OCI-LY7 (cell line): ENCODE data around the gene ADPRH. TPM values are rescaled to one million over a fixed set of nuclear protein-coding genes. Genes with fewer than 3 reads are reported as not detected.

Experiments
- BruUV-seq: library from RNA; stranded (reverse); fragments of 400-500 nt; replicated peaks from 2 replicates; lab custom pipeline; 2021; lab: Mats Ljungman, UMichigan
- CTCF ChIA-PET: fragments of 300-600 bp; sonication (Branson Sonifier 250); formaldehyde crosslinking; loops from one replicate; lab custom pipeline; 2022; ENCODE audit warnings: antibody characterized with exemption; ENCODE audit not compliant: unreplicated experiment; lab: Charles Lee
- POLR2A ChIA-PET: fragments of 300-600 bp; sonication (Branson Sonifier 250); formaldehyde crosslinking; loops from one replicate; lab custom pipeline; 2022; ENCODE audit warnings: antibody characterized with exemption; lab: Charles Lee
- DNase-seq: peaks from one replicate; pipeline ENCODE4 v3.0.0-alpha.2; 2015; ENCODE audit warnings: low spot score
- H2AFZ ChIP-seq: fragments of 200-600 bp; sonication (generic), shearing (Covaris generic); 2 replicates; pipeline ENCODE4 v1.6.1; 2014; ENCODE audit warnings: mild to moderate bottlenecking, antibody characterized with exemption, low read length, moderate library complexity
- H3K27ac ChIP-seq: fragments of 200-600 bp; sonication (generic); 2 replicates; pipeline ENCODE4 v1.5.1; 2014; ENCODE audit warnings: mixed run types, low read depth, mild to moderate bottlenecking, moderate library complexity, low read length, inconsistent platforms; ENCODE audit not compliant: poor library complexity, severe bottlenecking
- H3K36me3 ChIP-seq: fragments of 200-600 bp; sonication (generic); 2 replicates; pipeline ENCODE4 v1.6.1; 2014; ENCODE audit warnings: mild to moderate bottlenecking, antibody characterized with exemption, low read length, moderate library complexity, mixed read lengths; ENCODE audit not compliant: insufficient read depth
- H3K4me1 ChIP-seq: fragments of 200-600 bp; sonication (generic); 2 replicates; pipeline ENCODE4 v1.5.1; 2014; ENCODE audit warnings: mild to moderate bottlenecking, low read length; ENCODE audit not compliant: insufficient read depth, poor library complexity, severe bottlenecking
- H3K4me2 ChIP-seq: fragments of 200-600 bp; sonication (generic); 2 replicates; pipeline ENCODE4 v1.6.1; 2014; ENCODE audit warnings: mild to moderate bottlenecking, low read length
- H3K4me3 ChIP-seq: fragments of 200-600 bp; sonication (generic); 2 replicates; pipeline ENCODE4 v1.5.1; 2014; ENCODE audit warnings: mild to moderate bottlenecking, low read depth, low read length; ENCODE audit not compliant: poor library complexity, severe bottlenecking
- H3K79me2 ChIP-seq: fragments of 200-600 bp; sonication (generic); 2 replicates; pipeline ENCODE4 v1.6.1; 2016; ENCODE audit warnings: low read depth, mild to moderate bottlenecking, low read length, moderate library complexity, mixed read lengths; ENCODE audit not compliant: insufficient read depth
- H3K9me2 ChIP-seq: fragments of 200-600 bp; sonication (generic); 2 replicates; pipeline ENCODE4 v1.6.1; 2016; ENCODE audit warnings: mild to moderate bottlenecking, low read length, mixed read lengths; ENCODE audit not compliant: insufficient read depth
- H3K9me3 ChIP-seq: fragments of 200-600 bp; sonication (generic); 2 replicates; pipeline ENCODE4 v1.6.1; 2014; ENCODE audit warnings: mild to moderate bottlenecking, mixed run types, low read length, mixed read lengths
- H4K20me1 ChIP-seq: fragments of 200-600 bp; sonication (generic); 2 replicates; pipeline ENCODE4 v1.6.1; 2014; ENCODE audit warnings: mild to moderate bottlenecking, antibody characterized with exemption, low read length, moderate library complexity, mixed read lengths; ENCODE audit not compliant: insufficient read depth
- CTCF ChIP-seq: fragments of 200-600 bp; sonication (generic); conservative IDR thresholded peaks from 2 replicates; pipeline ENCODE4 v1.5.1; 2014; ENCODE audit warnings: mild to moderate bottlenecking, antibody characterized with exemption, low read length, moderate library complexity, mixed read lengths
- EZH2phosphoT487 ChIP-seq: fragments of 200-600 bp; sonication (generic); IDR thresholded peaks from 2 replicates; pipeline ENCODE4 v1.6.1; 2018; ENCODE audit warnings: low read depth, borderline replicate concordance, mild to moderate bottlenecking, mixed run types, antibody characterized with exemption, low read length, moderate library complexity, mixed read lengths
- intact Hi-C: fragments of 100-400 bp; cut with micrococcal nuclease; formaldehyde crosslinking; loops from one replicate; pipeline ENCODE4 v1.10.0; 2022; ENCODE audit not compliant: unreplicated experiment
- total RNA-seq, 2 experiments: library from RNA; depleted of rRNA in 1 of 2; stranded (reverse); fragments of >200 nt in 1 of 2; shearing (Covaris generic) in 1 of 2; gene quantifications; 2 replicates each; pipeline ENCODE4 v1.2.3, GENCODE V29; 2014 to 2022

The ADPRH gene
- total RNA-seq, 2 experiments from 2014 or later = not detected

- H3K79me2 ChIP-seq = no peaks in the 10 kb centered on the region
- TF ChIP-seq CTCF (no peak), EZH2phosphoT487 (no peak)
- H2AFZ ChIP-seq = no peak overlapping the region
- DNase-seq = no peak
- no peaks in the 10 kb centered on the region for H3K9me3 ChIP-seq
- H3K27ac ChIP-seq = no peak overlapping the region
- POLR2A ChIA-PET = interaction anchor here (0.6 to 1.2 kb wide), 2 partner anchors 33 to 1905 kb away, joined by 3 read pairs; no protein-coding TSS in a partner anchor
- no peaks in the 10 kb centered on the region for H3K4me1 ChIP-seq
- CTCF ChIA-PET = no interaction called here
- BruUV-seq = no TSS peak
- intact Hi-C loops = no loop called here
- H3K36me3 ChIP-seq = no peaks in the 10 kb centered on the region
- no peak overlapping the region for H3K4me3 ChIP-seq
- no peaks in the 10 kb centered on the region for H4K20me1 ChIP-seq
- no peak overlapping the region for H3K4me2 ChIP-seq
- no peaks in the 10 kb centered on the region for H3K9me2 ChIP-seq
Measured at GRCh38 chr3:119628390-119628789, 49.1 kb downstream of the ADPRH start.

GRCh38 chr3:119628816-119629445 is 49.6 kb downstream of the ADPRH start:
- no peak overlapping the region for H2AFZ ChIP-seq
- no peaks in the 10 kb centered on the region for H4K20me1 ChIP-seq
- H3K9me3 ChIP-seq = no peaks in the 10 kb centered on the region
- TF ChIP-seq CTCF (no peak), EZH2phosphoT487 (no peak)
- POLR2A ChIA-PET = interaction anchor here (0.6 kb wide), 1 partner anchor 1906 kb away, joined by 3 read pairs; no protein-coding TSS in a partner anchor
- H3K4me3 ChIP-seq = no peak overlapping the region
- no peak overlapping the region for H3K4me2 ChIP-seq
- CTCF ChIA-PET = no interaction called here
- no peaks in the 10 kb centered on the region for H3K4me1 ChIP-seq
- H3K36me3 ChIP-seq = no peaks in the 10 kb centered on the region
- no peak for DNase-seq
- H3K27ac ChIP-seq = no peak overlapping the region
- no TSS peak for BruUV-seq
- no peaks in the 10 kb centered on the region for H3K9me2 ChIP-seq
- H3K79me2 ChIP-seq = no peaks in the 10 kb centered on the region
- intact Hi-C loops = no loop called here
